AG20443 (cell line): ENCODE results near the gene SOX2.
A peak's percentile ranks its signal among the peaks of the same experiment; 100 is the strongest.

Experiments used
- DNase-seq: peaks from one replicate; pipeline ENCODE4 v3.0.0; 2012; ENCODE audit warnings: low spot score, mixed read lengths

Gene SOX2

DNA sequence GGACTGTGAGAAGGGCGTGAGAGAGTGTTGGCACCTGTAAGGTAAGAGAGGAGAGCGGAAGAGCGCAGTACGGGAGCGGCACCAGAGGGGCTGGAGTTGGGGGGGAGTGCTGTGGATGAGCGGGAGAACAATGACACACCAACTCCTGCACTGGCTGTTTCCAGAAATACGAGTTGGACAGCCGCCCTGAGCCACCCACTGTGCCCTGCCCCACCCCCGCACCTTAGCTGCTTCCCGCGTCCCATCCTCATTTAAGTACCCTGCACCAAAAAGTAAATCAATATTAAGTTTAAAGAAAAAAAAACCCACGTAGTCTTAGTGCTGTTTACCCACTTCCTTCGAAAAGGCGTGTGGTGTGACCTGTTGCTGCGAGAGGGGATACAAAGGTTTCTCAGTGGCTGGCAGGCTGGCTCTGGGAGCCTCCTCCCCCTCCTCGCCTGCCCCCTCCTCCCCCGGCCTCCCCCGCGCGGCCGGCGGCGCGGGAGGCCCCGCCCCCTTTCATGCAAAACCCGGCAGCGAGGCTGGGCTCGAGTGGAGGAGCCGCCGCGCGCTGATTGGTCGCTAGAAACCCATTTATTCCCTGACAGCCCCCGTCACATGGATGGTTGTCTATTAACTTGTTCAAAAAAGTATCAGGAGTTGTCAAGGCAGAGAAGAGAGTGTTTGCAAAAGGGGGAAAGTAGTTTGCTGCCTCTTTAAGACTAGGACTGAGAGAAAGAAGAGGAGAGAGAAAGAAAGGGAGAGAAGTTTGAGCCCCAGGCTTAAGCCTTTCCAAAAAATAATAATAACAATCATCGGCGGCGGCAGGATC is at the start of gene SOX2:
SOX2 (plus strand) TSS at position 601 of the 811 bp plus-strand sequence. CDS start 436 bp downstream, outside the sequence.
- peak; percentile 81 for DNase-seq

DNA sequence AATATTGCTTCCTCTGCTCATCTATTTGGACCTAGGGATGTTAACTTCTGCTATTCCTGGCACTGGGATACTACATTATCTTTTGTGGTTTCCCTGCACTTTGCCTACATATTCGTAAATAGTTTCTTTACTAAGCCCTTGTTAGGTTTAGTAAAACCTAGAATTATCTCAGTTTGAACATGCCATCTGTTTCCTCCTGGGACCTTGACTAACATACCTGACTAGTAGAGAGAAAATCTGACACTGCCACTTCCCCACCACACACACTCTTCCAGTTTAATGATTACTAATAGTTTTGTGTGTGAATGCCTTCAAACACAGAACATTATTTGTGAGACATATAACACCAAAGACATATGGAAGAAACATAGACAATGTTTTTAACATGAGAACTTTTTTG is 28.2 kb upstream of the SOX2 start:
- no peak for DNase-seq

DNA sequence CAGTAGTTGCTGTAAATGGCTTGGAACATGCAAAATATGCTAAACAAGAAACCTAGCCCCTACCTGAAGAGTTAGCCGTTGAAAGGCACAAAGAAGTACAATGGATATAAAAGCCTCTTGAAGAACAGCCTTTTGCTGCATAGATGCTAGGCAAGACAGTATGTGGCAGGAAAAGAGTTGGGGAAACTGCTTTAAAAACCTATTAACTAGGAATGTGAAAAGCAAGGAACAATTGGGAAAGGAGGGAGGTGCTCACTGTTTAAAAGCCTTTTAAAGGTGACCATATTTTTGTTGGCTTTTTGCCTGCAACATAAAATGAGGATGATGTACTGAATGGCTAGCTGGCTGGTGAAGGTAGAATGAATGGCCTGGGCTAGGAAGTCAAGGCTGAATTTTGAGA is 24.5 kb upstream of the SOX2 start:
- DNase-seq = no peak

DNA sequence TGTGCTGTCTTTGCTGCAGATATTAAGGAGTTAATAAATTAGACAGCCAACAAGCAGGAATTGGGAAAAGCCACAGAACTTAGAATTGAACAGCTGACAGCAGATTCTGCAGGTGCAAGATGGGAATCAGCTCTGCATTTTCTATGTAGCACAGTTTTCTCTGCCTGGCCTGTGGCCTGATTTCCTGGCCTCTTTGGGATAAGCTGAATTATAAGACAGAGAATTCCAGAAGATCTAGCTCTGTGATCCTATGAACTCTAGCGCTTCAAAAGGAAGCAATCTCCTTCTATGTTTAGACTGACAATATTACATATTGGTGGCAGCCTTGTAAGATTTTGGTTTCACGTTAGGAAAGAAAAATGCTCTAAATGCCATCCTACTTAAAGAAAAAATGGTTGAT is 24.0 kb upstream of the SOX2 start:
- no peak for DNase-seq

DNA sequence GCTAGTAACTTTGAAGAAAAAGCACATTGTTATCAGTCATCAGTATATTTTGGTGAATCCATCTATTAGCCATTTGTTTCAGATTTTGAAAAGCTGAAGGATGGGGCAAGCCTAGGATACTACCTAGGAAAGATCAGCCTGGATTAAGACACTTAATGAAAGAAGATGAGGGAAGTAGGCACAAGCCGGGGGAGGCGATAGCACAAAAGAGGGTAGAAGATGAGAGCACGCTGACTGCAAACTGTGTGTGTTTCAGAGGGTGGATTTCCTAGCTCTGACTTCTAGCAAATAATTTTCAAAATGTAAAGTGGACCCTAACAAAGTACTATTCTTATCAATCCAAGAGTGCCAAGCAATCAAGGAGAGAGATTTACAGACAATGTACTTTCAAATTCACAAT is 22.2 kb upstream of the SOX2 start:
- DNase-seq = no peak

DNA sequence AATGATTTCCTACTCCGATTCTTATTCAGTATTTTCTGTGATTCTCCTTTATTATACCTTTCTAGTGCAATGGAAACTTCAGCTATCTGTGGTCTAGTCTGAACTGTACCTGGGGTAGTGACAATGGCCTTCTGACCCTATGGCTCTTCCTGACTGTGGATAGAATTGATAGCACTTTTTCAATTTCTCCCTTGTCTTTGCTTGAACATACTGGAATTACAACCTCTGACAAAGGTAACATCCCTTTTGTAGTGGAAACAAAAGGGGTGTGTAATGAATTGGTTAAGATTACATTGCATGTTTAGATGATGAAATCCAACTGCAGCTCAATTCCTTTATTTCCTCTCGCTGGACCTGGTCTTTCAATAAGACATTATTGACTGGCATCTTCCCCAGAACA is 21.0 kb upstream of the SOX2 start:
- no peak for DNase-seq

DNA sequence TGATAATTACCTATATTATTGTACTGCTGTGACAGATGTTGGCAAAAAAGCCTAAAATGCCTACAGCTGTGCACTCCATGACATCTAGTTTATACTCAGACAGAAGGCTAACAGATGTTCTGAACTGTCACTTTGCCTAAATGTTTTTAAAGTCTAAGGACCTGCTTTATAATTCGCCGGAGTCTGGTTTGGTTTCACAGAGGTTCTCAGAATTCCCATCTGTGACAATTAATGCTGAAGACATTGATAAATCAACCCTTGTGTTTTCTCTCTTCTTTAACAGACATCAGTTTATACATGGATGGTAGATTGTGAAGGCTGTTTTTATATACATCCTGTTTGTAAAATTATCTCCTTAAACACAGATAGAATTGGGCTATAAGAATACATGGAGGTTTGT is 19.8 kb upstream of the SOX2 start:
- DNase-seq = no peak

DNA sequence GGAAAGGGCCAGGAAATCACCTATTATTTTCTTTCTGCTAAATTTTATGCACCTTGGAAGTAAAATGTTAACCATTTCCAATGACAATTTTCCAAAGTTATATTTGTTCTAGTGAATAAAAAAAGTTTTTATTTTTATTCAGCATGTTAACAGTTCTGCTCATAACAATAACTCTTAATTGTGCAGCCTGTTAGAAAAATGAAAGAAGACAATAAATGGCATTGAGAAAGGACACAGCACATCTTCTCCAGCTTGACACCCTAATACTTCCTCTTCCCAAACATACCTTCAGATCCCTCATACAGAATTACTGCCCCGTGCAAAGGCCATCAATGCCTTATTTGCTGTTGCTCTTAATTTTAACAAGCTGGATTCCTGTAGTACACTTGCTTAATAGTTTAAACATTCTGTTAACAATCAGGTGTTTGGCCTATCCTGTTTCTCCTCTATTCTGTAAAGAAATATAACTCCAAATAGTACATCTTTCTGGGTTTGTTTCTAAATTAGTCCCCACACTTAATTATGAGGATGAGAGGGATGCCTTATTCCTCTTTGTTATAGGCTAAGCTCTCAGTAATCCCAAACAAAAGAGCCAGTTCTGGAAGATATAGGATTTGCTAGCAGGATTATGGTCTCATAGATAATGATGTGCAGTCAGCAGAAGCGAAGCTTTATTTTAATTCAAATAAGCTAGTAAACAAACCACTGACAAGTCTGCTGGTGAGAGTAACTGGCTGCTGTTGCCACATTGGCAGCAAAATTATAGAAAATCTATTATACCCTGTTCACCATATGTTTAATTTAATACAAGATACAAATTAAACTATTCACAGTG is 19.2 kb upstream of the SOX2 start:
- DNase-seq = no peak

DNA sequence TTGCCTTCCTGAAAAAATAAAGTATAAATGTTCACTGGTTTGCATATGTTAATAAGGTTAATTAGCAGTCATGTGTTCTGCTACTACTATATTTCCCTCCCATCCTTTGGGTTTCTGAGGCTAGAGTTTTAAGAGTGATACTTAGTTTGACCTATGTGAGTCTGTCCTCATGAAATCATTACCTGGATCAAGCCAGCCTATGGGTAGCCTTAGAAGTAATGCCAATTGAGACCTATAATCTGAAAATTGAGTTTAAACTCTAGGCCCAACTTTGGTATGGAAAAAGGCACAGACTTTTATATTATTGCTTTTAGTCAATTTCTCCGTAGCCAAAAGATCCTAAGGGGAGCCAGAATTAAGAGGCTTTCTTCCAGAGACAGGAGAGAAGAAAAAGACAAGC is 18.4 kb upstream of the SOX2 start:
- no peak for DNase-seq

DNA sequence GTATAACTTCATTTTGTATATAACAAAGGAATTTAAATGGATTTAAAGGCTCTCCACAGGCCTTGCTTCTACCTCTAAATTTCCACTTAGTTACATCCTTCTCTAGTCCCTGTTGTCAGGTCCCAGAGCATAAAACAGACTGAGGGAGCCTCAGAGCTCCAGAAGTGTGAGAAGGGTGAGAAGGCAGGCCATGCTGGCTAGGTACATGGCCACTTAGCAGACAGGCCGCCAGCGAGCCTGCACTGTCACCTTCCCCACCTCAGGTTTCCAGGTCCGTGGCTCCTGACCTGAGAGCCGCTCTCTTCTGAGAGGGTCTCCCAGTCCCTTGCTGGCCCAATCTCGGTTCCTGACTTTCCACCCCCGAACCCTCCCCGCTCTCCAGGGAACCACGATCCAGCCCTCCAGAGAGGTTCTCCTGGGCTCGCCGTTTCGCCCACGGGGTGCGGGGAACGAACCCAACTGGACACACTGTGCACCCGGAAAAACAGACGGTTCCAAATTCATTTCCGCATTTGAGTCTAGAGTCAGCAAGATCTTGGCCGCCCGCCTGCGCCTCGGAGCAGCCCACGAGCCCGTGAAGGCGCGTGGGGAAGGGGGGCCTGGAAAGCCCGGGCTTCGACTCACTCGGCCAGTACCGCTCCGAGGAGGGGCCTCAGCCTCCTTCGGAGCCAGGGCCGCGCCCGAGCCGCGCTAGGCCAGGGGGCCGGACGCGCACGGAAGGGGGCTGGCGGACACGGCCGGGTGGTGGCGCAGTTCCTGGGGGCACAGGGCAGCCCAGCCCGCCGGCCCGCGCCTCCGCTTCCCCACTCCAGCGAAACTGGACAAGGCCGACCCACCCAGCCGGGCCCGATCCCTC is 16.7 kb upstream of the SOX2 start:
- peak; percentile 19 for DNase-seq

DNA sequence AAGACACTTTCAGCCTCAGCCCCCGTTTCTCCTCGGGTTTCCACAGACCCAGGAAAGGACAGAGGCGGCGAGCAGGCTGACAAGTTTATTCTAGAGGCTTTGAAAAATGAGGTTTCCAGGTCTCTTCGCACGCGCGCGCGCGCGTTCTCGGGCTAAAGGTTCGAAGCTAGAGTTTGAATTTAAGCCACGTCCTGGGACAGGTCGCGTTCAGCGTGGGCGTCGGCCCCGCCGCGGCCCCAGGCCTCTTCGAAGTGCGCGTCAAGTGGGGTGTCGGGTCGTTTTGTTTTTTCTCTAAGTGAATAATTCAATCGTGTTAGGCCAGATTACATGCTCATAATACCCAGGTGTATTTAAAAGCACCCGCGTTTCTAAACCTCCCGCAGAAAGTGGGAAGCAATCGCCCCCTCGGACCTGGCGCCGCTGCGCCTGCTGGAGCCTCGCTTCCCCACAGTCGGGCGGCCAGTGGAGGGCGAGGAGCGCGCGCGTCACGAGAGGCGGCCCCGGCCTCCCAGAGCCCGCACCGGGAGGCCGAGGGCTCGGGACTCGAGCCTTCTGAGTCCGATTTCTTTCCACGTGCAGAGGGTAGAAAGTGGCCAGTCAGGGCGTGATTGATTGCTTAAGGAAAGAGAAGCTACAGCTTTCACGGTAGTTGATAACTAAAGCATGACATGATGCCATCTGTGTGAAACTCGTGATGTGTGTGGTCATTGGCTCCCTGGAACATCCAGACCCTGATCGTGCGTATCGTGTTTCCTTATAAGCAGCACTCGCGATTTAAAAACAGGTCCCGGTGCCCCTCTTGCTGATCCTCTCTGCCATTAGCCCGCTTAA is 15.8 kb upstream of the SOX2 start:
- DNase-seq = peak; percentile 32

DNA sequence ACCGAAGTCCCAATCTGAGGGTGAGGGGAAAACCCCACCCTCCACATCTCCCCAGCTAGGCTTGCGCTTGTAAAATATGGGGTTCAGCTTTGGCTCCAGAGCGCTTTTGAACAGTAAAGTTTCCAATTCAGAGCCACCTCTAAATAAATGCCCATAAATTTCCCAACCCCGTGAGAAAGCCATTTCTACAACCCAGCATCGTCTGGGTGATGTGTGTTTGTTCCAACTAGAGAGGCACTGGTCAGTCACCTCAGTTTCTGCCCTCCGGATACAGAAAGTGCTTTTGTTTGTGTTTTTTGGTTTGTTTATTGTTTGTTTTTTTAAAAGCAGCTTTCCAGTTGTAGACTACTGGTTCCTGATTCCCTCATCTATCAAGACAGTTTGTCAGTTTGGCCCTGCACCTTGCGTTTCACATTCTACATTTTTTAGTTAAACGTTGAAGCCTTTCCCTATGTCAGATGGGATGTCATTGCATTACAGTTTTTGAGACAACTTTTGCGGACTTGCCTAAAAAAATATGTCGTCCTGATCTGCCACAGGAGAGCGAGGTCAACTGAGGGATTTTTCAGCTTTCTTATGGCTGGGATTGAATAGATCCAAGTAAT is 15.0 kb upstream of the SOX2 start:
- DNase-seq = no peak

DNA sequence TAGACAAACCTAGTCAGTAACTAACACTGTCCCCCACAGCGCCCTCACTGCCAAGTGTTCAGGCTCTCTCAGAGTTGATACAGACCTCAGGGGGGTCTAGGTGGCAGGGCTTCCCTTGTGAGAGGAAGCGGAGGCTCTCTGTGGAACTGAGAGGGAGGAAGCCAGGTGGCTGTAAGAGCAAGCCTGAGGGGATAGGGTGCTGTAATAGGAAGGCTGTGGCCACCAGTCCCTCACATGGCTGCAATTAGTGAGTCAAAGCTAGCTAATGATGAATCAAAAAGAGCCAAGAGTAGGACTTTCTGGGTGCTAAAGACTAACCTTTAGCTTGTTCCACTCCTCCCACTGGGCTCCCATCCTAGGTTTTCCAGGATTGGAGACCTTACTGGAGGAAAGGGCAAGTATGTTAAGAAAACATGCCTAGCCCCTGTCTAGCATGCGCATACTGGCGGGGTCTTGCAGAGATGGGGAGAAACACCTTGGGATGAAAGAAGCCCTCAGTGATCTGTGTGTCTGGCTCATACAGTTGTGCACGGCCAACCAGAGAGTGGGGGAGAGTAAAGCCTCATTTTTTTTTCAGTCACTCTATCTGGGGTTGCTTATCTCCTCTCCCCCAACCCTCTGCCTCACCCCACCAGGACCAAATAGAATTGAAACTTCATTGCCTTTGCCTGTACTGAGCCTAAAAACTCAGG is 13.3 kb upstream of the SOX2 start:
- DNase-seq = no peak

DNA sequence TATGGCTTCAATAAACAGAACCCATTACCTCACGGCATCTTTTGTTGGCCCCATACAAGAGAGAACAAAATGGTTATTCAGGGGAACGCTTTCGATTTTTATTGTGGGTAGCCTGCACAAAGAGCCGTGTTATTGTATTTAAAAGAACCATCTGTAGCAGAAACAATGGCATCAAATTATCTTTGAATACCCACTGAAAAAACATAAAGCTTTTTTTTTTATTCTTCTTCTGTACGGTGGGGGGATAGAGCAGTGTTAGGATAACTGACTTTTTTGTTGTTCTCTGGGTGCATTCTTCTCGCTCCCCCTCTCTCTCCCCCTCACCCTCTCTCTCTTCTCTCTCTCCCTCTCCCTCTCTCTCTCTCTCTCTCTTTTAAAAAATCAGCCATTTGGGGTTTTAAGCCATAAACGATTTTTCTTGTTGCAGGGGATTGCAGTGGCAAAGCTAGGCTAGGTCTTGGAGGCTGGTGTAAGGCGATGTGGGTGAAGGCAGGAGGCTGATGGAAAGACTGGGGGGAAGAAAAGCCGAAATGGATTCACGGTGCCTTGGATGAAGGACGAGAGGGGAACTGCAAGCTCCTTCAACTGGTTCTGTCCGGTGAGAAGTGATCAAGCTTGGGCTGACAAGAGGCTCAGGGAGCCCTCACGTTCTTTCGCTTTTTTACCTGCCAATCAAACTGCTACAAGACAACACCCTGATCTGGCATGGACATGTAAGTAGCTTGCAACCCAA is 12.4 kb upstream of the SOX2 start:
- no peak for DNase-seq

DNA sequence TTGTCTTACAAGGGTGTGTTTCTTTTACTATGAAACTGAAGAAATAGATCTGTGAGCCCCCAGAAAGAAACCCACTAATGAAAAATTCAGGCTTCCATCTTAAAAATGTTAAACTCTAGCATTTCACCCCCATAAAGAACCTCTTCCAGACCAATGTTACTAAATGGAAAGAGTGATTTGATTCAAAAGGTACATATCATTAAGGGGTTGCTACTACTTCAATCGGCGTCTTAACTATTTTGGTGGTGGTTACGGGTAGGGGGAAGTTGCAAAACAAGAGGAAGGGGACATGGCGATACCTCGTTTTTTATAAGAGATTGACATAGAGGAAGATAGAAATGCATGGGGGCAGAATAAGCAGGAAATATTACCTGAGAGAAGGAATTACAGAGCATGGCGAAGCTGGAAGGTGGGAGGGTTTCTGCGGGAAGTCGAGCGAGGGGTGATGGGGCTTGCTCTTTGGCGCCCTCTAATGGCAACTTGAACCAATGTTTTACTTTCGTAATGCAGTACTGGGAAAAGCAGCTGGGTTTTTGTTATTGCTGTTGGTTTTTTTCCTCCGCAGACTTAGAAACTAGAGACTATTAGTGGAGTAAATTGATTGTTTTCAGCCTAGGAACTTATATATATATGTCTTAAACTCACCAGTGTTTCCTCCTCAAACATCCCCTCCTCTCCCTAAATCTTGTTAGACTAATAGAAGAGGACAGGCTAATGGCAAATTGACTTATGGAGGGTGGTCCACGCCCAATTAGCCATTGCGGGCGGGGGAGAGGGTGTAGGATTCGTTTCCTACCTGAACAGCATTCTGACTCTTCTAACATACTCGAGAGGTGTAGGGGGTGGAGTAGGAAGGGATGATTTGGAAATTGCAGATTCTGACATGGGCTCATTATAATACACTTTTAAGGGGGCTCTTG is 11.3 kb upstream of the SOX2 start:
- peak; percentile 81 for DNase-seq

DNA sequence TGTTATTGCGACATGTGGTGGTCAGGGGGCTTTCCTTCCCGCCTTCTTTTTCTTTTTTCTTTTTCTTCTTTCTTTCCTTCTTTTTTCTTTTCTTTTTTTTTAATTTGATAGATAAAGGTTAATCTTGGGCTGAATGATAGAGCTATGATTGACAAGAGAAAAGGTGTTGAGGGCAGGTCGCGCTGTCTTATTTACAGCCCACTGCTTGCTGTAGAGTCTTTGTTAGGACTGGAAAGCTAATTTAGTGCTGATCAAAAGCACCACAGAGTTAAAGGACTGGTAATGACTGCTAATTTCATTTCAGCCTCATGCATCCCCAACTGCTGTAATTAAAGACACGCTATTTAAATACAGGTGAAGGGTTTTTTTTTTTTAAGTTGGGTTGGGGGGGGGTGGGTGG is 10.6 kb upstream of the SOX2 start:
- DNase-seq = no peak

DNA sequence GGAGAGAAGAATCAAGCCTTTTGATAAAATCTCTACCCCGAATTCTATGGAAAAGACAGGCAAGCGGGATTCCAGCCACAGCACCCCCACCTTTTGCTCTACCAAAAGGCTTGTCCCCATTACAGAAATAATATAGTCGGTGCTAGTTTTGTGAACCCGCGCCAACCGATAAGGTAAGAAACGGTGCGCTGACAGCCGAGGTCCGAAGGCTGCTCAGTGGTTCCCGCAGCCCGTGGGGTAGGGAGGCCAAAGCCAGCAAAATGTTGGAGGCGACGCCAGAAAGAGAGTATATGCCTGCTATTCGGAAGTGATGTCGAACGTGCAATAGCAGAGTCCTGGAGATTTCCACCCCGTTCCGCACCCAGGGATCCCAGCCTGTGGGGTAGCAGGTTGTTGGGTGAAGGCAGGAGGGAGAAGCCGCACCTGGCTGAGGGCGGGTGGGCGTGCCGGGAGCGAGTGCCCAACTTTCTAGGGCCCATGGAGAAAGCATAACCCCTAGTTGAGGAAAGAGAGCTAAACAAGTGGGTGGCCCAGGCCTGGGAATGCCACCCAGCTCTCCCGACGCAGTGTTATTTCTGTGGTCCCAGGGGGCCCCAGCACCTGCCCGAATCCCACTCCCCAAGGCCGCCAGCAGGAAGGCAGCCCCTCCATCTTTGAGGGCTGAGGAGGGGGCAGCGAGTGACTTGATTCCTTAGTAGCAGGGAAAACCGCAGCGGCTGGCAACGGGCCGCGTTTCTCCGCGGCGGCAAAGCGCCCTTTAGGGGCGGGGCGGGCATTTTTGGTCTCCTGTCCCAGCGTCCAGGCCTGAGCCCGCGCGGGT is 7.9 kb upstream of the SOX2 start:
- DNase-seq = no peak
